Cardiac muscle cell (in vitro differentiated cells and primary cell): Measurements from ENCODE around the gene SLIT3. TPM values are rescaled to one million over a fixed set of nuclear protein-coding genes. Genes with fewer than 3 reads are reported as not detected.

ENCODE experiments used
- DNase-seq, 2 donors: peaks; one replicate each; pipeline versions ENCODE4 v3.0.0 to v3.0.0-alpha.2; 2010 to 2017; ENCODE audit warnings: low read depth in 1 of 2, low spot score in 1 of 2
- H3K27ac ChIP-seq: fragments of 200-600 bp; sonication (generic); 2 replicates; pipeline ENCODE4 v1.5.1; 2016
- H3K27me3 ChIP-seq: fragments of 200-600 bp; sonication (generic); 2 replicates; pipeline ENCODE4 v1.6.0; 2016; ENCODE audit warnings: control low read depth
- H3K36me3 ChIP-seq: fragments of 200-600 bp; sonication (generic); 2 replicates; pipeline ENCODE4 v1.5.1; 2016; ENCODE audit warnings: control low read depth
- H3K4me1 ChIP-seq: fragments of 200-600 bp; sonication (generic); 2 replicates; pipeline ENCODE4 v1.8.1; 2017; ENCODE audit warnings: low read depth, mild to moderate bottlenecking, mixed run types
- H3K4me3 ChIP-seq: fragments of 200-600 bp; sonication (generic); 2 replicates; pipeline ENCODE4 v1.5.1; 2016; ENCODE audit warnings: mild to moderate bottlenecking
- H3K9me3 ChIP-seq: fragments of 200-600 bp; sonication (generic); 2 replicates; pipeline ENCODE4 v1.5.1; 2017; ENCODE audit warnings: low read depth, mild to moderate bottlenecking, control low read depth
- CTCF ChIP-seq: IDR thresholded peaks from 2 replicates; pipeline ENCODE4 v1.5.1; 2012; ENCODE audit warnings: low read depth, mild to moderate bottlenecking, low read length
- polyA plus RNA-seq: library from polyadenylated mRNA; unstranded; fragments of >200 nt; fragmentation: Nextera tagmentation; extraction: Ambion mirVana; gene quantifications from 2 replicates; pipeline ENCODE4 v1.2.1, GENCODE V29; 2016
- total RNA-seq: library from RNA; depleted of rRNA; stranded (reverse); fragments of >200 nt; gene quantifications from 2 replicates; pipeline ENCODE4 v1.2.3, GENCODE V29; 2016

The SLIT3 gene
- total and polyA plus RNA-seq, 2 experiments from 2014 or later, result 50.7 to 111 TPM

- no peaks in the 10 kb centered on the region for H3K27me3 ChIP-seq
- no peak overlapping the region for H3K4me3 ChIP-seq
- H3K4me1 ChIP-seq, result peaks cover 9% of the 10 kb centered on the region
Observed at GRCh38 chr5:168863021-168863420, 437.9 kb downstream of the SLIT3 start.

GRCh38 chr5:168860503-168860902 is 440.4 kb downstream of the SLIT3 start:
- Histone ChIP-seq H3K4me1 (no peaks in the 10 kb centered on the region), H3K27me3 (no peaks in the 10 kb centered on the region), H3K27ac (no peak overlapping the region), H3K9me3 (no peaks in the 10 kb centered on the region), H3K36me3 (no peaks in the 10 kb centered on the region), H3K4me3 (no peak overlapping the region)
- DNase-seq, result no peak
- no peak for TF ChIP-seq CTCF

More at GRCh38 chr5:168863021-168863420, 437.9 kb downstream of the SLIT3 start:
- Histone ChIP-seq H3K27ac (no peak overlapping the region), H3K36me3 (no peaks in the 10 kb centered on the region), H3K9me3 (no peaks in the 10 kb centered on the region)
- no peak for TF ChIP-seq CTCF
- DNase-seq, result no peak

GRCh38 chr5:168860081-168860480 is 440.9 kb downstream of the SLIT3 start:
- Histone ChIP-seq H3K9me3 (no peaks in the 10 kb centered on the region), H3K27ac (no peak overlapping the region), H3K27me3 (no peaks in the 10 kb centered on the region), H3K4me1 (no peaks in the 10 kb centered on the region), H3K36me3 (no peaks in the 10 kb centered on the region), H3K4me3 (no peak overlapping the region)
- DNase-seq, result no peak
- no peak for TF ChIP-seq CTCF

- H3K4me3 ChIP-seq, result no peak overlapping the region
- no peaks in the 10 kb centered on the region for H3K27me3 ChIP-seq
- H3K4me1 ChIP-seq, result no peaks in the 10 kb centered on the region
- no peaks in the 10 kb centered on the region for H3K9me3 ChIP-seq
- TF ChIP-seq CTCF, result no peak
- DNase-seq, result no peak
- H3K27ac ChIP-seq, result no peak overlapping the region
- H3K36me3 ChIP-seq, result no peaks in the 10 kb centered on the region
Observed at GRCh38 chr5:168859471-168859870, 441.5 kb downstream of the SLIT3 start.

GRCh38 chr5:168858994-168859393 is 441.9 kb downstream of the SLIT3 start:
- Histone ChIP-seq H3K36me3 (no peaks in the 10 kb centered on the region), H3K27me3 (no peaks in the 10 kb centered on the region), H3K27ac (no peak overlapping the region), H3K4me3 (no peak overlapping the region), H3K4me1 (no peaks in the 10 kb centered on the region), H3K9me3 (no peaks in the 10 kb centered on the region)
- DNase-seq, result no peak
- TF ChIP-seq CTCF, result no peak

- no peak for TF ChIP-seq CTCF
- no peaks in the 10 kb centered on the region for H3K4me1 ChIP-seq
- no peak for DNase-seq
- H3K27me3 ChIP-seq, result no peaks in the 10 kb centered on the region
- H3K27ac ChIP-seq, result no peak overlapping the region
- H3K4me3 ChIP-seq, result no peak overlapping the region
- no peaks in the 10 kb centered on the region for H3K36me3 ChIP-seq
- no peaks in the 10 kb centered on the region for H3K9me3 ChIP-seq
Observed at GRCh38 chr5:168858371-168858770, 442.6 kb downstream of the SLIT3 start.
